ENCODE measurements around the gene ACBD4.

ACBD4 gene

GRCh38 chr17:45092911-45093430, 42.5 kb upstream of the ACBD4 start:
- TF ChIP-seq EZH2 (IDR thresholded peaks at IDR 0.05) (no peak), FOXP2 (optimal IDR thresholded peaks at IDR 0.05; ENCODE audit: control extremely low read depth, extremely low read length, insufficient read depth) (no peak), POLR2AphosphoS5 (IDR thresholded peaks at IDR 0.05; ENCODE audit: borderline replicate concordance, low read depth, low read length) (no peak)
- no peak for DNase-seq (ENCODE audit: low read depth, low spot score)
- peaks cover 84% of the 10 kb centered on the region for H3K36me3 ChIP-seq (ENCODE audit: insufficient read depth, low read length)
- H3K9me3 ChIP-seq (ENCODE audit: low read depth, low read length): no peaks in the 10 kb centered on the region
- H3K9ac ChIP-seq (ENCODE audit: insufficient read length): no peak overlapping the region
- H3K27ac ChIP-seq: no peak overlapping the region
- no peak overlapping the region for H3K4me3 ChIP-seq

GRCh38 chr17:45093444-45094110, 41.9 kb upstream of the ACBD4 start:
- no peak overlapping the region for H3K4me3 ChIP-seq
- no peak for DNase-seq (ENCODE audit: low read depth, low spot score)
- H3K36me3 ChIP-seq (ENCODE audit: insufficient read depth, low read length): peaks cover 84% of the 10 kb centered on the region
- H3K9me3 ChIP-seq (ENCODE audit: low read depth, low read length): no peaks in the 10 kb centered on the region
- TF ChIP-seq POLR2AphosphoS5 (IDR thresholded peaks at IDR 0.05; ENCODE audit: borderline replicate concordance, low read depth, low read length) (no peak), FOXP2 (optimal IDR thresholded peaks at IDR 0.05; ENCODE audit: control extremely low read depth, extremely low read length, insufficient read depth) (no peak), EZH2 (IDR thresholded peaks at IDR 0.05) (no peak)
- H3K9ac ChIP-seq (ENCODE audit: insufficient read length): no peak overlapping the region
- H3K27ac ChIP-seq: no peak overlapping the region

DNA sequence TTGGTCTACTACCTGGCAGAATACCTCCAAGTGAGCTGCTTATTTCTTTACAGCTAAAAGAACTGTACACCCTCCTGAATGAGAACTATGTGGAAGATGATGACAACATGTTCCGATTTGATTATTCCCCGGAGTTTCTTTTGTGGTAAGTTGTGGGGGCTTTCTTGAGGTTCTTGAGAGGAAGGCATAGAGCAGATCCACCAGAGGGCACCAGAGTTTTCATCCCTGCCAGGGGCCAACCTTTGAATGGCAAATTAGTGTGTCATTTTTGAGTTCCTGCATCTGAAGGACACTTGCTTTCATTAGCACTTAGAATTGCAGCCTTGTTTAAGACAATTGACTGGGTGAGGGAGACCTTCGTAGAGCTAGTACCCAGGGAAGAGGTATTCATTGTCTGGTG, 39.3 kb upstream of the ACBD4 start:
- TF ChIP-seq POLR2AphosphoS5 (IDR thresholded peaks at IDR 0.05; ENCODE audit: borderline replicate concordance, low read depth, low read length) (no peak), FOXP2 (optimal IDR thresholded peaks at IDR 0.05; ENCODE audit: control extremely low read depth, extremely low read length, insufficient read depth) (no peak), EZH2 (IDR thresholded peaks at IDR 0.05) (no peak)
- Histone ChIP-seq H3K9me3 (ENCODE audit: low read depth, low read length) (no peaks in the 10 kb centered on the region), H3K36me3 (ENCODE audit: insufficient read depth, low read length) (peaks cover 83% of the 10 kb centered on the region), H3K4me3 (no peak overlapping the region), H3K27ac (no peak overlapping the region), H3K9ac (ENCODE audit: insufficient read length) (no peak overlapping the region)
- DNase-seq (ENCODE audit: low read depth, low spot score): no peak

DNA sequence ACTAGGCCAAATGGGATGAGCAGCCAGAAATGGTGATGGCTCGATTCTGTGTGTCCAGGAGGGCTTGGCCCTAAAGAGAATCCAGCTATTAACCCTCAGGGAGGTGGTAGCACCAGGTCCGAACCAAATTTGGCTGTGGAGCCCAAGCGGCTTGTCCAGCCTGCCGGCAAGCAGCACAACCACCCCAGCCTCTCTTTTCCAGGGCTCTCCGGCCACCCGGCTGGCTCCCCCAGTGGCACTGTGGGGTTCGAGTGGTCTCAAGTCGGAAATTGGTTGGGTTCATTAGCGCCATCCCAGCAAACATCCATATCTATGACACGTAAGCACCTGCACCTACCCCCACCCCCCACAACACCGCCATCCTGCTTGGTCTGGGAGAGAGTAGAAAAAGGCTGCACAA, 38.6 kb upstream of the ACBD4 start:
- peaks cover 80% of the 10 kb centered on the region for H3K36me3 ChIP-seq (ENCODE audit: insufficient read depth, low read length)
- H3K4me3 ChIP-seq: no peak overlapping the region
- H3K9me3 ChIP-seq (ENCODE audit: low read depth, low read length): no peaks in the 10 kb centered on the region
- no peak for DNase-seq (ENCODE audit: low read depth, low spot score)
- no peak overlapping the region for H3K9ac ChIP-seq (ENCODE audit: insufficient read length)
- TF ChIP-seq FOXP2 (optimal IDR thresholded peaks at IDR 0.05; ENCODE audit: control extremely low read depth, extremely low read length, insufficient read depth): no peak
- TF ChIP-seq POLR2AphosphoS5 (IDR thresholded peaks at IDR 0.05; ENCODE audit: borderline replicate concordance, low read depth, low read length): no peak
- no peak for TF ChIP-seq EZH2 (IDR thresholded peaks at IDR 0.05)
- H3K27ac ChIP-seq: no peak overlapping the region

DNA sequence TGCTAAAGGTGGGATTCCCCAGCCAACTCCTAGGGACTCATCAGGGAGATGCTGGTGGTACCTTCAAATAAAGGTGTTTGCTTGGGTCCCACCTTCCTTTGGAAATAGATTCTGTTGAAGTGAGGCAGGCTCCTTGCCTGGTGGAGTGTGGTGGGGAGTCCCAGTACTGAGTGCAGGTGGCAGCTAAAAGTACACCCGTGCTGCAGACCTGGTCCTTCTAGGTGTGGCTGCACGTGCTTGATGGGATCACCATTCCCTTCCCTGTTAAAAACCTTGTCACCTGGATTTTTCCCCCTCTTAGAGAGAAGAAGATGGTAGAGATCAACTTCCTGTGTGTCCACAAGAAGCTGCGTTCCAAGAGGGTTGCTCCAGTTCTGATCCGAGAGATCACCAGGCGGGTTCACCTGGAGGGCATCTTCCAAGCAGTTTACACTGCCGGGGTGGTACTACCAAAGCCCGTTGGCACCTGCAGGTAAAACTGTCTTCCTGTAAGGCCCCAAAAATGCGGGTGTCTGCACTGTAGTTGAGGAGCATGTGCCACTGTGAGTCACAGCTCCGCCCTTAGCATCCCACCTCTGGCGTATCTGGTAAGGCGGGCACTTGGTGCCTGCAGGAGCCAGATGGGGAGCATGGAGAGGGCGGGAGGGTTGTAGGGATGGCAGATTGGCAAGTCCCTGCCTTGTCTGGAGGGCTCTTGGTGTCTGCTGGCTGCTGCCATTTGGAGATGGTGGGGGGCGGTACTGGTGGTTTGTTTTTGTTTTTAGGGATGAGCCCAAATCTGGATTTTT, 37.2 kb upstream of the ACBD4 start:
- TF ChIP-seq POLR2AphosphoS5 (IDR thresholded peaks at IDR 0.05; ENCODE audit: borderline replicate concordance, low read depth, low read length) (no peak), EZH2 (IDR thresholded peaks at IDR 0.05) (no peak), FOXP2 (optimal IDR thresholded peaks at IDR 0.05; ENCODE audit: control extremely low read depth, extremely low read length, insufficient read depth) (no peak)
- no peak overlapping the region for H3K4me3 ChIP-seq
- H3K9me3 ChIP-seq (ENCODE audit: low read depth, low read length): no peaks in the 10 kb centered on the region
- H3K27ac ChIP-seq: no peak overlapping the region
- H3K9ac ChIP-seq (ENCODE audit: insufficient read length): no peak overlapping the region
- H3K36me3 ChIP-seq (ENCODE audit: insufficient read depth, low read length): peaks cover 80% of the 10 kb centered on the region
- no peak for DNase-seq (ENCODE audit: low read depth, low spot score)

DNA sequence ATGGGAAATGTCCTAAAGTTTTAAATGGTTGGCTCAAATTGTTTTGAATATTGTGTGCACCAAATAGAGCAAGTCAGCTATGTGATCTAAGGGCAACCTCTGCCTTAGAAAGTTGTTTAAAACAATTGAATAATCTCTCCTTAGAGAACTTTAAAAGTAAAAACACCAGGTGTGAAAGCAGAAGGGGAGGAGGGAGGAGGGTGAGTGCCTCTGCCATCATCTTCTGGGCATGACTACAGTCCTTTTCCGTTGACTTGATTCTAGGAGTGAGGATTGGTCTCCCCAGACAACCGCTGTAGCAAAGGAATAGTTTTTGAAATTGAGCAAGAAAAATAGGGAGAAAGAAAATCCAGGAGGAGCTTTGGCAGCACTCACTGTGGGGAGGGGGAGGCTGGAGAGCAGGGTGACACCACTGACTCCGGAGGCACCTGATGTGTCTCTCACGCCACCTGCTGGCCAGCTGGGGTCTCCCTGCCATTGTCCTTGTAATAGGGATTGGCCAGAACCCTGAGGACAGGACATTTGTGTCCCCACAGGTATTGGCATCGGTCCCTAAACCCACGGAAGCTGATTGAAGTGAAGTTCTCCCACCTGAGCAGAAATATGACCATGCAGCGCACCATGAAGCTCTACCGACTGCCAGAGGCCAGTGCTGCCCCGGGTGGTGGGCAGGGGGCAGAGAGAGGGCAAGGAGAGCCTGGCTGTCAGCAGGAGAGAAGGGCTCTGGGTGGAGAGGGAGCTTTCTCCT, 36.4 kb upstream of the ACBD4 start:
- no peaks in the 10 kb centered on the region for H3K9me3 ChIP-seq (ENCODE audit: low read depth, low read length)
- peaks cover 80% of the 10 kb centered on the region for H3K36me3 ChIP-seq (ENCODE audit: insufficient read depth, low read length)
- no peak overlapping the region for H3K4me3 ChIP-seq
- no peak for DNase-seq (ENCODE audit: low read depth, low spot score)
- no peak overlapping the region for H3K27ac ChIP-seq
- H3K9ac ChIP-seq (ENCODE audit: insufficient read length): no peak overlapping the region
- TF ChIP-seq POLR2AphosphoS5 (IDR thresholded peaks at IDR 0.05; ENCODE audit: borderline replicate concordance, low read depth, low read length): no peak
- TF ChIP-seq FOXP2 (optimal IDR thresholded peaks at IDR 0.05; ENCODE audit: control extremely low read depth, extremely low read length, insufficient read depth): no peak
- TF ChIP-seq EZH2 (IDR thresholded peaks at IDR 0.05): no peak

DNA sequence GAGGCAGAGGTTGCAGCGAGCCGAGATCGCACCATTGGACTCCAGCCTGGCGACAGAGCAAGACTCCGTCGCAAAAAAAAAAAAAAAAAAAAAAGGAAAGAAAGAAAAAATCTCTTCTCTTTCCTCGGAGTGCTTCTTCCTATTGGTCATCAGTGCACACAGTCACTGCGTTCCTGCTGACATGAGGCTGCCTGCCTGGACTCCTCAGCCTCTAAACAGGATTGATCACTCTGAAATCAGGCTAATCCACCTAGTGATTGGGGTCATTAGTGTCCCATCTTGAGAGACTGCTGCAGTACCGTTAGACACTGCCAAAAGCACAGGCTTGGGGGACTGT, 34.0 kb upstream of the ACBD4 start:
- Histone ChIP-seq H3K27ac (peak overlapping the region; percentile 74), H3K36me3 (ENCODE audit: insufficient read depth, low read length) (peaks cover 86% of the 10 kb centered on the region)

More for the DNA sequence above, 34.0 kb upstream of the ACBD4 start:
- TF ChIP-seq FOXP2 (optimal IDR thresholded peaks at IDR 0.05; ENCODE audit: control extremely low read depth, extremely low read length, insufficient read depth): no peak
- no peak for TF ChIP-seq POLR2AphosphoS5 (IDR thresholded peaks at IDR 0.05; ENCODE audit: borderline replicate concordance, low read depth, low read length)
- no peak for TF ChIP-seq EZH2 (IDR thresholded peaks at IDR 0.05)
- no peaks in the 10 kb centered on the region for H3K9me3 ChIP-seq (ENCODE audit: low read depth, low read length)
- peak overlapping the region; percentile 11 for H3K9ac ChIP-seq (ENCODE audit: insufficient read length)
- H3K4me3 ChIP-seq: no peak overlapping the region
- DNase-seq (ENCODE audit: low read depth, low spot score): no peak
